DND-41 (cell line): Measurements from ENCODE around the gene GSAP.

ENCODE experiments used
- ATAC-seq: fragments of 200-7000 bp; cut with Tn5 transposase; 3 replicates; pipeline ENCODE4 v1.9.1; 2021; ENCODE audit warnings: low read depth; ENCODE audit not compliant: insufficient read depth
- DNase-seq: peaks from one replicate; pipeline ENCODE4 v3.0.0-alpha.2; 2020
- H2AFZ ChIP-seq: 2 replicates; pipeline ENCODE4 v1.6.0; 2012; ENCODE audit warnings: low read depth, low read length
- H3K27ac ChIP-seq: 2 replicates; pipeline ENCODE4 v1.5.1; 2012; ENCODE audit warnings: low read length, inconsistent platforms
- H3K27me3 ChIP-seq: fragments of 200-600 bp; sonication (generic); 2 replicates; pipeline ENCODE4 v1.6.0; 2012; ENCODE audit warnings: low read length, mild to moderate bottlenecking, inconsistent platforms; ENCODE audit not compliant: insufficient read depth, poor library complexity
- H3K36me3 ChIP-seq: 2 replicates; pipeline ENCODE4 v1.5.1; 2012; ENCODE audit warnings: low read length, inconsistent platforms; ENCODE audit not compliant: insufficient read depth
- H3K4me1 ChIP-seq: 2 replicates; pipeline ENCODE4 v1.5.1; 2012; ENCODE audit warnings: mild to moderate bottlenecking, low read length; ENCODE audit not compliant: insufficient read depth
- H3K4me2 ChIP-seq: 2 replicates; pipeline ENCODE4 v1.6.0; 2012; ENCODE audit warnings: mild to moderate bottlenecking, moderate library complexity, low read length, inconsistent platforms; ENCODE audit not compliant: insufficient read depth
- H3K4me3 ChIP-seq, 2 experiments: fragments of 200-600 bp in 1 of 2; shearing (Covaris generic) in 1 of 2; 2 replicates each; pipeline ENCODE4 v1.5.1; 2012 to 2016; ENCODE audit warnings: inconsistent platforms in 2 of 2, low read length in 2 of 2, mild to moderate bottlenecking in 2 of 2, low read depth in 1 of 2, moderate library complexity in 1 of 2
- H3K79me2 ChIP-seq: 2 replicates; pipeline ENCODE4 v1.6.0; 2012; ENCODE audit warnings: low read length, inconsistent platforms; ENCODE audit not compliant: insufficient read depth
- H3K9ac ChIP-seq: 2 replicates; pipeline ENCODE4 v1.6.0; 2012; ENCODE audit warnings: low read depth, mild to moderate bottlenecking, inconsistent platforms, low read length, moderate library complexity
- H3K9me3 ChIP-seq: 2 replicates; pipeline ENCODE4 v1.5.1; 2012; ENCODE audit warnings: low read length, moderate library complexity, mild to moderate bottlenecking, inconsistent platforms; ENCODE audit not compliant: insufficient read depth, severe bottlenecking
- H4K20me1 ChIP-seq: 2 replicates; pipeline ENCODE4 v1.6.0; 2012; ENCODE audit warnings: low read length; ENCODE audit not compliant: insufficient read depth
- CTCF ChIP-seq: IDR thresholded peaks from 2 replicates; pipeline ENCODE4 v1.5.1; 2012; ENCODE audit warnings: borderline replicate concordance, low read length, moderate library complexity, mild to moderate bottlenecking; ENCODE audit not compliant: poor library complexity, severe bottlenecking; ENCODE audit errors: extremely low read depth
- EZH2 ChIP-seq: IDR thresholded peaks from 3 replicates; pipeline ENCODE4 v1.6.1; 2012; ENCODE audit warnings: borderline replicate concordance, low read depth, mild to moderate bottlenecking, moderate library complexity, low read length, inconsistent platforms; ENCODE audit not compliant: severe bottlenecking

GSAP gene

GRCh38 chr7:77459311-77459726 lies 43.2 kb upstream of the GSAP start:
- H3K36me3 ChIP-seq, result no peaks in the 10 kb centered on the region
- no peak for TF ChIP-seq EZH2
- no peak for TF ChIP-seq CTCF
- no peak overlapping the region for H2AFZ ChIP-seq
- no peaks in the 10 kb centered on the region for H4K20me1 ChIP-seq
- H3K9me3 ChIP-seq, result no peaks in the 10 kb centered on the region
- no peak overlapping the region for H3K4me2 ChIP-seq
- H3K27me3 ChIP-seq, result no peaks in the 10 kb centered on the region
- H3K27ac ChIP-seq, result no peak overlapping the region
- no peak overlapping the region for H3K4me3 ChIP-seq
- no peak for ATAC-seq
- no peaks in the 10 kb centered on the region for H3K79me2 ChIP-seq
- DNase-seq, result no peak
- no peaks in the 10 kb centered on the region for H3K4me1 ChIP-seq
- H3K9ac ChIP-seq, result no peak overlapping the region

GRCh38 chr7:77458786-77459185 lies 42.6 kb upstream of the GSAP start:
- Histone ChIP-seq H3K9me3 (no peaks in the 10 kb centered on the region), H4K20me1 (no peaks in the 10 kb centered on the region), H2AFZ (no peak overlapping the region), H3K27me3 (no peaks in the 10 kb centered on the region), H3K9ac (no peak overlapping the region), H3K4me1 (no peaks in the 10 kb centered on the region), H3K79me2 (no peaks in the 10 kb centered on the region), H3K4me3 (no peak overlapping the region), H3K27ac (no peak overlapping the region), H3K36me3 (no peaks in the 10 kb centered on the region), H3K4me2 (no peak overlapping the region)
- ATAC-seq, result no peak
- TF ChIP-seq CTCF (no peak), EZH2 (no peak)
- no peak for DNase-seq

GRCh38 chr7:77457779-77458178 lies 41.6 kb upstream of the GSAP start:
- H3K27me3 ChIP-seq, result no peaks in the 10 kb centered on the region
- ATAC-seq (no peak), DNase-seq (no peak)
- no peak overlapping the region for H3K4me3 ChIP-seq
- H3K79me2 ChIP-seq, result no peaks in the 10 kb centered on the region
- TF ChIP-seq EZH2, result no peak
- no peak for TF ChIP-seq CTCF
- no peak overlapping the region for H3K27ac ChIP-seq
- H3K36me3 ChIP-seq, result no peaks in the 10 kb centered on the region
- no peaks in the 10 kb centered on the region for H4K20me1 ChIP-seq
- no peak overlapping the region for H3K4me2 ChIP-seq
- H3K4me1 ChIP-seq, result no peaks in the 10 kb centered on the region
- no peak overlapping the region for H2AFZ ChIP-seq
- H3K9me3 ChIP-seq, result no peaks in the 10 kb centered on the region
- no peak overlapping the region for H3K9ac ChIP-seq

- Histone ChIP-seq H3K79me2 (no peaks in the 10 kb centered on the region), H2AFZ (no peak overlapping the region), H3K27ac (no peak overlapping the region), H4K20me1 (no peaks in the 10 kb centered on the region), H3K4me2 (no peak overlapping the region), H3K9me3 (no peaks in the 10 kb centered on the region), H3K4me1 (no peaks in the 10 kb centered on the region), H3K36me3 (no peaks in the 10 kb centered on the region), H3K9ac (no peak overlapping the region), H3K4me3 (no peak overlapping the region), H3K27me3 (no peaks in the 10 kb centered on the region)
- ATAC-seq, result no peak
- DNase-seq, result no peak
- TF ChIP-seq CTCF, result no peak
- no peak for TF ChIP-seq EZH2
Observed at GRCh38 chr7:77456696-77457095, 40.5 kb upstream of the GSAP start.
